ENCODE data around the gene ID2.

The ID2 gene

DNA sequence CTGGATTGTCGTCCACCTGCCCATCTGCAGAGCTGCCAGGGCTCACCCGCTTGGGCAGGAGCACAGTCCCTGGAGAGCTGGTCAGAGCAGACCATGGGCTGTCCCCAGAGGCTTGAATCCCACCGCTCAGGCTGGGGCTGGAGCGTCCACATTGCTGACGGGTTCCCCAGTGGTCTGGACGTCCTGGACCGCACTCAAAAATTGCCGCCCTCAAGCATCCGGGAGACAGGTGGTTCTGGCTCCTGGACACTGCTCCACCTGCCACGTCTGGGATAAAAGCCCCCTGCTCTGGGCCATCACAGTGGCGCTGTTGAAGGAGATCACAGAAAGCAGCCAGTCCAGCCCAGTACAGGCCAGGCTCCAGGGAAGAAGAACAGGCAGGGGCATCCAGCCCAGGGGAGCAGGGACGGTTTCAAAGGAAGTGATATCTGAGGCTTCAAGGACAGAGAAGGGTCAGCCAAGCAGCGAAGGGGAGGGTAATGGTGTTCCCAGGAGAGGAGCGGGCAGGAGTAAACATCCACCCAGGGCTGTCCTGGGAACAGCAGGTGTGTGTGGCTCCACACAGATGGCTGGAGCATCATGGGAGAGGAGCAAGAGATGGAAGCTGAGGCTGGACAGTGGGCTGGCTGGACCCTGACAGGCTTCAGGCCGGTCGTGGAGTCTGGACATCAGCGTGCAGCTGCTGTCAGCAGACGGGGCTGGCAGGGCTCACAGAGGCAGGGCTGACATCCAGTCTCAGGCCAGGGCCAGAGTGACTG lies 21.9 kb upstream of the ID2 start:
- DNase-seq (ENCODE audit: extremely low read depth, low read depth) = no peak
- no peak overlapping the region for H3K4me3 ChIP-seq (replicated peaks; ENCODE audit: low read depth, low read length)
- TF ChIP-seq, protein P1, sequence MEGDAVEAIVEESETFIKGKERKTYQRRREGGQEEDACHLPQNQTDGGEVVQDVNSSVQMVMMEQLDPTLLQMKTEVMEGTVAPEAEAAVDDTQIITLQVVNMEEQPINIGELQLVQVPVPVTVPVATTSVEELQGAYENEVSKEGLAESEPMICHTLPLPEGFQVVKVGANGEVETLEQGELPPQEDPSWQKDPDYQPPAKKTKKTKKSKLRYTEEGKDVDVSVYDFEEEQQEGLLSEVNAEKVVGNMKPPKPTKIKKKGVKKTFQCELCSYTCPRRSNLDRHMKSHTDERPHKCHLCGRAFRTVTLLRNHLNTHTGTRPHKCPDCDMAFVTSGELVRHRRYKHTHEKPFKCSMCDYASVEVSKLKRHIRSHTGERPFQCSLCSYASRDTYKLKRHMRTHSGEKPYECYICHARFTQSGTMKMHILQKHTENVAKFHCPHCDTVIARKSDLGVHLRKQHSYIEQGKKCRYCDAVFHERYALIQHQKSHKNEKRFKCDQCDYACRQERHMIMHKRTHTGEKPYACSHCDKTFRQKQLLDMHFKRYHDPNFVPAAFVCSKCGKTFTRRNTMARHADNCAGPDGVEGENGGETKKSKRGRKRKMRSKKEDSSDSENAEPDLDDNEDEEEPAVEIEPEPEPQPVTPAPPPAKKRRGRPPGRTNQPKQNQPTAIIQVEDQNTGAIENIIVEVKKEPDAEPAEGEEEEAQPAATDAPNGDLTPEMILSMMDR (IDR thresholded peaks at IDR 0.05; ENCODE audit: low read depth, low read length, missing control alignments) = no peak

DNA sequence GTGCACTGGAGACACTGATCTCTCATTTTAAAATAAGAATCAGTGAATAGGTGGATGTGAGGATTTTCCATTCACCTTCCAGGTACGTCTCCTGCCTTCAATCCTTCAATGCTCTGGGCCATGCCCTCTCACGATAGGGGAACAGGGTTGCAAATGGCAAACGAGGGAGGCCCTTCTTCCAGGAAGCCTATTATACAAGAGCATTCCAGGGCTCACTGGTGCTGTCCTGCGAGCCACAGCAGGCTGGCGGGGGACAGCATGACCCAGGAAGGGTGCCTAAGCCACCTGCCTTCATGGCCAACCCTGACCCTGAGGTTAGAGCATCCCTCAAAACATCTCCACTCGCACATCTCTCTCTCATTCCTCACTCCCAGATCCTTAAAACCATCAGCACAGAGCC lies 20.6 kb upstream of the ID2 start:
- H3K4me3 ChIP-seq (replicated peaks; ENCODE audit: low read depth, low read length) = no peak overlapping the region
- DNase-seq (ENCODE audit: extremely low read depth, low read depth) = no peak
- TF ChIP-seq, protein P1 (IDR thresholded peaks at IDR 0.05; ENCODE audit: low read depth, low read length, missing control alignments) = no peak

DNA sequence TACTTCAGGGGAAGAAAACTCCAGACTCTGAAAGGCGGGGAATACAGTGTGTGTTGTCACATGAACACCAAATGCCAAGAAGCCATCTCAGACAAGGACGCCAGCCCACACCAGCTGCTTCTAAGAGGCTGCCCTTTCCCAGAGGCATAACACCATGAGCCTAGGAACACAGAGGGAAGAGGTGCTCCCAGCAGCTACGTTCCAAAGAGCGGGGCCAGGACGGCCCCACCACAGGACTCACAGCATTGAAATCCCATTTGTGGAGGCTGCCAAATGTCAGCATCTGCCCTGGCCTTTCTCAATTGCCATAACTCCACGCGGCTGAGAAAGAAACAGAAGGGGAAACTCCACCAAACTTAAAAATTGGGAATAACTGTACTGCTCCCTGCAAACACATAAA lies 20.1 kb upstream of the ID2 start:
- no peak for DNase-seq (ENCODE audit: extremely low read depth, low read depth)
- no peak overlapping the region for H3K4me3 ChIP-seq (replicated peaks; ENCODE audit: low read depth, low read length)
- TF ChIP-seq, protein P1 (IDR thresholded peaks at IDR 0.05; ENCODE audit: low read depth, low read length, missing control alignments) = no peak

DNA sequence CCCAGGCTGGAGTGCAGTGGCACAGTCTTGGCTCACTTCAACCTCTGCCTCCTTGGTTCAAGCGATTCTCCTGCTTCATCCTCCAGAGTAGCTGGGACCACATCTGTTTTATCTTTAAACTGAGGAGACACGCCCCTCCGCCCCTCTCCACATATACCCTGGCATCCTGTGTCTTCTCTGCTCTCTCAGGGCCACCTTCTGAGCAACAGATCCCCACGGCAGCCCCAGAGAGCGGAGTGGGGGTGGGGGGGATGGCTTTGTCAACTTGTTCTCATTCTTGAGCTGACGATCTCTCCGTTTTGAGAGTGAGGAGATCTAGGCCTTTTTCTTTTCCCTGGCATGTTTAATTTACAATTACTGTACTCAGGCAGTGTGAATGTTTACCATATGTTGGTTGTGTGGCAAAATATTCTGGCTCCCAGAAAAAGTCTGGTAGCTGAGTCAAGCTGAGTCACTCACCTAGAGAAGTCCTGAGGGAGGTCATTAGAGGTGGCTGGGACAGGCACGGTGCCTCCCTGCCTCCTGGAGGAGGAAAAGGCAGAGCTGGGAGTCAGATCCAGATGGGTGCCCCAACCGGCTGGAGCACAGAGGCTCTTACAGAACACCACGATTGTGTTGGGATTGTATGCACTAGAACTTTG lies 19.5 kb upstream of the ID2 start:
- H3K4me3 ChIP-seq (replicated peaks; ENCODE audit: low read depth, low read length) = no peak overlapping the region
- TF ChIP-seq, protein P1 (IDR thresholded peaks at IDR 0.05; ENCODE audit: low read depth, low read length, missing control alignments) = peak; percentile 34
- DNase-seq (ENCODE audit: extremely low read depth, low read depth) = peak; percentile 86

DNA sequence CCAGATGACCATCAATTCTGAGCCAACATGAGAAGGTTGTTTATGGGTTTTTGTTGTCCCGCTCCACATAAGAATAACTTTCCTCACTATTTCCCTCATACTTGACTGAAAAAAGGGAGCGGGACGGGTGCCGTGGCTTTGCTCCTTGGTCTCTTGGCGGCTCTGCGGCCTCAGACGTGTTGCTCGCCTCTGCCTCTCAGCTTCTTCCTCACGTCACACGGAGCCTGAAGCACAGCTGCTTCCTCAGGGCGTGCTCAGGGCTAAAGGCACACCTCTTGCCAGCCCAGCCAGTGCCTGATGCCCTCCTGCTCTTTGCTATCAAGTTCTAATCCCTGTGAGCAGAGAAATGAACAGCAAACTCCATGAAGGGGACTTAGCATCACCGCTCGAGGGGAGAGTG lies 17.9 kb upstream of the ID2 start:
- DNase-seq (ENCODE audit: extremely low read depth, low read depth) = no peak
- no peak overlapping the region for H3K4me3 ChIP-seq (replicated peaks; ENCODE audit: low read depth, low read length)
- TF ChIP-seq, protein P1 (IDR thresholded peaks at IDR 0.05; ENCODE audit: low read depth, low read length, missing control alignments) = no peak

DNA sequence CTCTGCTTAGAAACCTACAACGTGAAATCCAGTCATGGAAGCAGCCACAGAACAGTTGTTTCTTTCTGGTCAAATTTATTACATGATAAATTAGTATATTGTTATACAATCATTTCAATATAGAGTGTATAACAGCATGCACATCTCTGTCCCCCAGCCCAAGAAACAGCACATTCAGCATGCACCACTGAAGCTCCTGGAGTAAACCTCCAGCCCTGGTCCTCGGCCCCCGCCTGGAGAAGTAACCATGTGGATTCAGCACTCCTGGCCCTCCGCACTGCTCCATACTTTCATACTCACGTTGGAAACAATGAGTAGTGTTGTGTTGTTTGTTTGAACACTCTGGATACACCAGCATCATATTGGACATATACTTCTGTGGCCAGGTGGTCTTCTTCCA lies 15.3 kb upstream of the ID2 start:
- H3K4me3 ChIP-seq (replicated peaks; ENCODE audit: low read depth, low read length) = no peak overlapping the region
- no peak for DNase-seq (ENCODE audit: extremely low read depth, low read depth)
- TF ChIP-seq, protein P1 (IDR thresholded peaks at IDR 0.05; ENCODE audit: low read depth, low read length, missing control alignments) = no peak
